ENCODE measurements around the gene PRDM15. TPM values are rescaled to one million over a fixed set of nuclear protein-coding genes. Genes with fewer than 3 reads are reported as not detected.

Gene PRDM15
- total and polyA plus RNA-seq, 10 donors = 4.4 to 18.0 (median 10.8) TPM

- intact Hi-C loops (cut with DNase I; ENCODE audit: low total_unique reads) = no loop called here
- Histone ChIP-seq H3K9me3 (peaks cover 0 to 15% (median 14%) of the 10 kb centered on the region in 8 donors), H3K36me3 (peaks cover 0 to 82% (median 50%) of the 10 kb centered on the region in 6 donors), H3K4me3 (no peak overlapping the region), H3K4me1 (peaks cover 0 to 4% (median 0%) of the 10 kb centered on the region in 6 donors), H3K27me3 (replicated peaks in 1 of 7) (no peaks in the 10 kb centered on the region), H3K27ac (no peak overlapping the region)
- peak; percentile 59 for DNase-seq
- WGBS, 5 donors = 80 to 91% (median 85%) methylated on average over 7 of the region's 7 CpGs
- no peak for TF ChIP-seq POLR2A (IDR thresholded peaks at IDR 0.05)
- TF ChIP-seq POLR2AphosphoS5 (IDR thresholded peaks at IDR 0.05) = no peak
- TF ChIP-seq, protein P1, sequence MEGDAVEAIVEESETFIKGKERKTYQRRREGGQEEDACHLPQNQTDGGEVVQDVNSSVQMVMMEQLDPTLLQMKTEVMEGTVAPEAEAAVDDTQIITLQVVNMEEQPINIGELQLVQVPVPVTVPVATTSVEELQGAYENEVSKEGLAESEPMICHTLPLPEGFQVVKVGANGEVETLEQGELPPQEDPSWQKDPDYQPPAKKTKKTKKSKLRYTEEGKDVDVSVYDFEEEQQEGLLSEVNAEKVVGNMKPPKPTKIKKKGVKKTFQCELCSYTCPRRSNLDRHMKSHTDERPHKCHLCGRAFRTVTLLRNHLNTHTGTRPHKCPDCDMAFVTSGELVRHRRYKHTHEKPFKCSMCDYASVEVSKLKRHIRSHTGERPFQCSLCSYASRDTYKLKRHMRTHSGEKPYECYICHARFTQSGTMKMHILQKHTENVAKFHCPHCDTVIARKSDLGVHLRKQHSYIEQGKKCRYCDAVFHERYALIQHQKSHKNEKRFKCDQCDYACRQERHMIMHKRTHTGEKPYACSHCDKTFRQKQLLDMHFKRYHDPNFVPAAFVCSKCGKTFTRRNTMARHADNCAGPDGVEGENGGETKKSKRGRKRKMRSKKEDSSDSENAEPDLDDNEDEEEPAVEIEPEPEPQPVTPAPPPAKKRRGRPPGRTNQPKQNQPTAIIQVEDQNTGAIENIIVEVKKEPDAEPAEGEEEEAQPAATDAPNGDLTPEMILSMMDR (IDR thresholded peaks at IDR 0.05 in 8 of 11, conservative IDR thresholded peaks at IDR 0.05 in 3 of 11) = no peak
Observed at GRCh38 chr21:41837756-41838297, 41.3 kb downstream of the PRDM15 start.

DNA sequence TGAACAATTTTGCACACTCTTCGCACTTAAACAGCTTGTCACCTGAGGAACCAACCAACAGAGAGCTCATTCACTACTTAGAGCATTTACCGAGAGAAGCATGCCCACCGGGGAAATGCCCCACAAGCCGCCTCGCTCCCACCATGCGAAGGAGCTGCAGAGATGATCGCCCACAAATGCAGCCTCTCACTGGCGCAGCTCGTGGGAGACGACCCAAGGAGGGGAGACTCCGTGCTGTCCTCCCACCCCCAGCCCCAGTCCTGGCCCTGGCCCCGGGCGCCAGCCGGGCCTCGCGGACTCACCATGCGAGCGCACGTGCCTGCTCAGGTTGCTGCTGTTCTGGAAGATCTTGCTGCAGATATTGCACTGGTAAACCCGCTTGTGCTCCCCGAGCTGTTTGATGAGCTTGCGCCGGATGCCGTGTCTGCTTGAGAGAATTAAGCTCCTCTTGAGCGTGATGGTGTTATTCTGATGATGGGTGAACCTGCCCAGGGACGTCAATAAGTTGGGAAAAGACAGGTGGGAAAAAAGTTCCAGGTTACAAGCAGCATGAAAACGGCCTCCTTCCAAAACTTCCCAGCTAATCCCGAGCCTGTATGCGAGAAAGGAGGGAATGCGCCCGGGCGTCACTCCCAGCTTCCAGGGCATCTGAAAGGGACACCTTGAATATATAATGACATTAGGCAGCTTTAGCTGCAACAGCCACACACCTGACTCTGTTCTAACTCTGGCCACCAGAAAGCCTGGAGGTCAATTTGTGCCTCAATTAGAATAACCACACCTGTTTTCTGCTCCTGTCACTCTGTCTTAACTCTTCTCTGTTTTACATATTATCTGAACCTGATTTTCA, 42.8 kb downstream of the PRDM15 start:
- intact Hi-C loops (cut with DNase I; ENCODE audit: low total_unique reads) = no loop called here
- H3K4me3 ChIP-seq = no peak overlapping the region
- peaks cover 0 to 4% (median 0%) of the 10 kb centered on the region in 6 donors for H3K4me1 ChIP-seq
- H3K9me3 ChIP-seq = peaks cover 0 to 11% (median 10%) of the 10 kb centered on the region in 8 donors
- no peaks in the 10 kb centered on the region for H3K27me3 ChIP-seq (replicated peaks in 1 of 7)
- 90 to 93% (median 92%) methylated on average over 32 of the region's 32 CpGs for WGBS, 5 donors
- TF ChIP-seq POLR2A (IDR thresholded peaks at IDR 0.05) (no peak), POLR2AphosphoS5 (IDR thresholded peaks at IDR 0.05) (no peak)
- TF ChIP-seq, protein P1 (IDR thresholded peaks at IDR 0.05 in 8 of 11, conservative IDR thresholded peaks at IDR 0.05 in 3 of 11) = no peak
- H3K36me3 ChIP-seq = peaks cover 0 to 96% (median 50%) of the 10 kb centered on the region in 6 donors
- peak; percentile 69 for DNase-seq
- H3K27ac ChIP-seq = no peak overlapping the region

- Histone ChIP-seq H3K9me3 (peaks cover 0 to 5% (median 3%) of the 10 kb centered on the region in 8 donors), H3K27ac (no peak overlapping the region), H3K36me3 (peaks cover 0 to 93% (median 50%) of the 10 kb centered on the region in 6 donors), H3K4me3 (no peak overlapping the region), H3K27me3 (replicated peaks in 1 of 7) (no peaks in the 10 kb centered on the region), H3K4me1 (peaks cover 0 to 4% (median 0%) of the 10 kb centered on the region in 6 donors)
- intact Hi-C loops (cut with DNase I; ENCODE audit: low total_unique reads) = no loop called here
- peak; percentile 52 for DNase-seq
- 70 to 84% (median 81%) methylated on average over 10 of the region's 10 CpGs for WGBS, 5 donors
- TF ChIP-seq POLR2AphosphoS5 (IDR thresholded peaks at IDR 0.05) (no peak), POLR2A (IDR thresholded peaks at IDR 0.05) (no peak)
- TF ChIP-seq, protein P1 (IDR thresholded peaks at IDR 0.05 in 8 of 11, conservative IDR thresholded peaks at IDR 0.05 in 3 of 11) = no peak
Observed at GRCh38 chr21:41835711-41836154, 43.4 kb downstream of the PRDM15 start.
